GM18498 (cell line): ENCODE measurements around the gene NMD3.
"Not testable (repeated sequence)": the region's sequence is repeated elsewhere in the genome, so short reads cannot be mapped to it uniquely, and the experiment has no call there.

Experiments used
- ATAC-seq: cut with Tn5 transposase; IDR thresholded peaks from one replicate; pipeline ENCODE4 v1.9.1; 2021; ENCODE audit warnings: mild to moderate bottlenecking, moderate library complexity; ENCODE audit not compliant: unreplicated experiment

Gene NMD3

GRCh38 chr3:161274691-161275298 lies 53.7 kb downstream of the NMD3 start:
- ATAC-seq: no peak

DNA sequence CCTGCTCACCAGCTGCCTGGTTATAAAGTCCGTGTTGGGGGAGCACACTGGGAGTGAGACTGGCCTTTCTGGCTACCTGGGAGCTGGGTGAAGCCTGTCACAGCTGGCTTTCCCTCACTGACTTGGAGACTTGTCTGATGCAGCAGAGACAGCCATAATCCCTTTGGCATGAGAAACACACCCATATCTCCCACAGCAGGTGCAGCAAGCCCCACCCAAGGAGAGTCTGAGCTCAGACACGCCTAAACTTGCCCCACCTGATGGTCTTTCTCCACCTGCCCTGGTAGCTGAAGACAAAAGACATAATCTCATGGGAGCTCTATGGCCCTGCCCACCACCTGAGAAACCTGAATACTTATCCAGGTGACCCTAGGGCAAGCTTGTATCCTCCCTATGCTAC lies 54.8 kb downstream of the NMD3 start:
- ATAC-seq: no peak

DNA sequence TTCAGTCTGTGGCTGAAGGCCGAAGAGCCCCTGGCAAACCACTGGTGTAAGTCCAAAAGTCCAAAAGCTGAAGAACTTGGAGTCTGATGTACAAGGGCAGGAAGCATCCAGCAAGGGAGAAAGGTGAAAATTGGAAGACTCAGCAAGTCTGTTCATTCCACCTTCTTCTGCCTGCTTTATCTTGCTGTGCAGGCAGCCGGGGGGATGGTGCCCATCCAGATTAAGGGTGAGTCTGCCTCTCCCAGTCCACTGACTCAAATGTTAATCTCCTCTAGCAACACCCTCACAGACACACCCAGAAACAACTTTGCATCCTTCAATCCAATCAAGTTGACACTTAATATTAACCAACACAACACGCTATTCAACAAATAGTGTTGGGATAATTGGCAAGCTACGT lies 61.3 kb downstream of the NMD3 start:
- not testable (repeated sequence) for ATAC-seq

DNA sequence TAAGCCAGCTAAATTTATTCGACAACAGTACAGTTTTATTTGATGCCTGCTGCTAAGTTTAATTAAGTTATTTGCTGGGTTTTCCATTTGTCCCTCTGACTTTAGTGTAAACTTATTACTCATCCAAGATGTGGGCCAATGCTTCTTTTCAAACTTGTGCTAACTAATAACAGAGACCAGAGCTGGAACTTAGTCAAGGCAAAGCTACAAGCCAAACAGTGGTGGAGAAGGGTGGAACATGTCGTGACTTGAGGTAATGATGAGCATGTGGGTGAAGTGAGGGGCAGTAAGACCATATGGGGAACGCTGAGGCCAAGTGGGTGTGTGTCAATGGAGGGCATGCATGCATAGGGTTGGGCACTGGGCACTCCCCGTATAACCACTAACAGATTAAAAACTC lies 63.9 kb downstream of the NMD3 start:
- ATAC-seq: no peak

GRCh38 chr3:161289174-161289573 lies 68.1 kb downstream of the NMD3 start:
- ATAC-seq: no peak

DNA sequence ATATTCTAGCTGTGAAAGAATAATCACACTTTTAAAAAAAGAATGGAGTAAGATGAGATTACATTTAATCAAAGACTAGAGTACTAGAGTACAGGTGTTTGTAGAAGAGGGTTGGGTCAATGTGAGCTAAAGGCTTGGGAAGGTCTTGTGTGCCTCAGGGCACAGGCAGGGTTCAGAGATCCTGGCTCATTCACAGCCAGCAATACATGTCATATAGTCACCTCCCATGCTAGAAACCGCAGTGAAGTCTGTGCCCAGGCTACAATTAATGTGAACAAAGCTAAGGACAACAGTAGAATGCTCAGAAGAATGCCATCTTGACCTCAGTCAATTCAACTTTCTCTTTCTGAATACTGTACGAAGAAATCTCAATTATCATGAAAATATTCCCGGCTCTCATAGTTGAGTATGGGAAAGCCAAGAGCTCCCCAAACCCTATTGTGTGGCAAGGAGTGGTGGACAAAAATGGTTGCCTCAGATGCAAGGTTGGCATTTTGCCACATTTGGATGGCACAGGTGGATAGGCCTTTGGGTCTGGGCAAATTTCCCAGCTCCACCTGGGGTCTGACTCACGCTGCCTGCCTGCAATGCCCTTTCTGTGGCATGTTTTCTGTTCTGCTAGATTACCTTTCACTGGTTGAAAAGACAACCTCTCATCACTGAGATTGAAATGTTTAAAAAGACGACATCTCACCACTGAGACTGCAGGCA lies 70.2 kb downstream of the NMD3 start:
- ATAC-seq: no peak

DNA sequence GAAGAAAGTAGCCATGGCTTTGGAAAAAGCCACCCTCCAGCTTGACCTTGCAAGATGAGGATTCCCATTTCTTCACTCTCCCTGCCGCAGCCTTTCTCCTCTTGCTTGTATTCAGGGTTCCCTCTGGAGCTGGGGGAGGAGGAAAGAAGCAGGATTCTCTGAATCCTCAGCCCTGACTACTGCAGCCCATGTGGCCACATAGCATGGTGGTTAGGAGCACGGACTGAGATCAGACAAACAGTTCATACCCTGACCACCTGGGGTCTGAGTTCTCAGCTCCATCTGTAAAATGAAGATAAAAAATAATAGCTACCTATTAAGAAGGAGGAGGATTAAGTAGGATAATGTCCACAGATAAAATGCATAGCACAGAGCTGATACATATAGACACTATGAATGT lies 72.3 kb downstream of the NMD3 start:
- no peak for ATAC-seq

DNA sequence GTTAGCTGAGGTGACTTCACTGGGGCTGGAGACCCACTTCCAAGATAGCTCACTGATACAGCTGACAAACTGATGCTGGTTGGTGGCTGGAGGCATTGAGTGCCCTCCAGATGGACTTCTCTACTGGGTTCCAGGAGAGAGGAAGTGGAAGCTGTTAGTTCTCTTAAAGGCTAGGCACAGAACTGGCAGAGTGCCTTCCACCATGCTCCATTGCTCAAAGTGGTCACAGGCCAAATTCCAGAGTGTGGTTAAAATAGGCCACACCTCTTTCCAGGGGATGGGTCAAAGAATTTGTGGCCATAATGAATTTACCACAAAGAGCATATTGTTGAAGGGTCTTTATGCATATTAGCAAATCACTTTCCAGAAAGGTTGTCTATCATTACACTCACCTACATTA lies 74.2 kb downstream of the NMD3 start:
- no peak for ATAC-seq

DNA sequence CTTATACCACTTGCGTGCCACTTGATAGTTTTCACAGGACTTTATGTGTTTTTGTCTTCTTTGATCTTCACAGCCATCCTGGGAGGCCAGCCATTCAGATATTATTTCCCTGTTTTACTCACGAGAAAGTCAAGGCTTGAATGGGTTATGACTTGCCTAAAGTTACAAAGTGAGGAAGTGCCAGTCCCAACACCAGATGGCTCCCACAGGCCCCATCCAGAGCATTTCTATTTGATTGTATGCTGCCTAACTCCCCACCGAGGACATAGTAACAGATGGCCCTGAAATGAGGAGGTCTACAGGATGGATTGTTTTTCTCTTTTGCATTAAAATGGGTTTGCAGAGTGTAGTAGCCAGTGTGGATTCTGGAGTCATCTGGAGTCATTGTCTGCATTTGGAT lies 75.7 kb downstream of the NMD3 start:
- no peak for ATAC-seq
